OCI-LY1 (cell line): ENCODE data around the gene IPMK.

Source experiments
- H2AFZ ChIP-seq: fragments of 200-600 bp; sonication (generic), shearing (Covaris generic); 2 replicates; pipeline ENCODE4 v1.6.0; 2014; ENCODE audit warnings: antibody characterized with exemption, mild to moderate bottlenecking, low read length
- H3F3A ChIP-seq: fragments of 200-600 bp; sonication (generic), shearing (Covaris generic); 2 replicates; pipeline ENCODE4 v1.6.0; 2014; ENCODE audit warnings: mild to moderate bottlenecking, antibody characterized with exemption, low read length, moderate library complexity; ENCODE audit not compliant: insufficient read depth
- H3K27ac ChIP-seq: fragments of 200-600 bp; sonication (generic); 2 replicates; pipeline ENCODE4 v1.5.1; 2014; ENCODE audit warnings: low read length, mixed run types, mild to moderate bottlenecking, low read depth; ENCODE audit not compliant: poor library complexity, severe bottlenecking
- H3K27me3 ChIP-seq: fragments of 200-600 bp; sonication (generic); 2 replicates; pipeline ENCODE4 v1.6.0; 2014; ENCODE audit warnings: antibody characterized with exemption, mild to moderate bottlenecking, low read length, moderate library complexity; ENCODE audit not compliant: insufficient read depth
- H3K36me3 ChIP-seq: fragments of 200-600 bp; sonication (generic); 2 replicates; pipeline ENCODE4 v1.6.1; 2014; ENCODE audit warnings: mild to moderate bottlenecking, antibody characterized with exemption, low read length, moderate library complexity, mixed read lengths; ENCODE audit not compliant: insufficient read depth
- H3K4me1 ChIP-seq: fragments of 200-600 bp; sonication (generic); 2 replicates; pipeline ENCODE4 v1.5.1; 2014; ENCODE audit warnings: mild to moderate bottlenecking, low read length, moderate library complexity; ENCODE audit not compliant: insufficient read depth, severe bottlenecking
- H3K4me2 ChIP-seq: fragments of 200-600 bp; sonication (generic), shearing (Covaris generic); 2 replicates; pipeline ENCODE4 v1.6.1; 2014; ENCODE audit warnings: low read length
- H3K4me3 ChIP-seq: fragments of 200-600 bp; sonication (generic); 2 replicates; pipeline ENCODE4 v1.5.1; 2014; ENCODE audit warnings: low read length, low read depth, mild to moderate bottlenecking, mixed read lengths; ENCODE audit not compliant: poor library complexity, severe bottlenecking
- H3K79me2 ChIP-seq: fragments of 200-600 bp; shearing (Covaris generic); 2 replicates; pipeline ENCODE4 v1.6.1; 2016; ENCODE audit warnings: mixed run types, low read length, mixed read lengths; ENCODE audit not compliant: insufficient read depth
- H3K9ac ChIP-seq: fragments of 200-600 bp; sonication (generic), shearing (Covaris generic); 2 replicates; pipeline ENCODE4 v1.6.1; 2014; ENCODE audit warnings: mild to moderate bottlenecking, low read length, mixed read lengths
- H3K9me2 ChIP-seq: fragments of 200-600 bp; sonication (generic), shearing (Covaris generic); 2 replicates; pipeline ENCODE4 v1.6.1; 2014; ENCODE audit warnings: low read depth, mild to moderate bottlenecking, low read length, mixed read lengths
- H3K9me3 ChIP-seq: fragments of 200-600 bp; shearing (Covaris generic); 2 replicates; pipeline ENCODE4 v1.6.1; 2014; ENCODE audit warnings: low read length, mixed read lengths
- H4K20me1 ChIP-seq: fragments of 200-600 bp; sonication (generic), shearing (Covaris generic); 2 replicates; pipeline ENCODE4 v1.6.0; 2016; ENCODE audit warnings: mild to moderate bottlenecking, low read length; ENCODE audit not compliant: insufficient read depth
- EZH2 ChIP-seq: fragments of 200-600 bp; sonication (generic), shearing (Covaris generic); IDR thresholded peaks from 2 replicates; pipeline ENCODE4 v1.8.0; 2017; ENCODE audit warnings: borderline replicate concordance, mixed run types, mild to moderate bottlenecking, antibody characterized with exemption, low read length, moderate library complexity, mixed read lengths
- TF ChIP-seq, protein P1 (sequence below): fragments of 200-600 bp; sonication (generic), shearing (Covaris generic); IDR thresholded peaks from 2 replicates; pipeline ENCODE4 v1.5.1; 2017; ENCODE audit warnings: mild to moderate bottlenecking, antibody characterized with exemption, low read length, moderate library complexity, mixed read lengths

Gene IPMK

DNA sequence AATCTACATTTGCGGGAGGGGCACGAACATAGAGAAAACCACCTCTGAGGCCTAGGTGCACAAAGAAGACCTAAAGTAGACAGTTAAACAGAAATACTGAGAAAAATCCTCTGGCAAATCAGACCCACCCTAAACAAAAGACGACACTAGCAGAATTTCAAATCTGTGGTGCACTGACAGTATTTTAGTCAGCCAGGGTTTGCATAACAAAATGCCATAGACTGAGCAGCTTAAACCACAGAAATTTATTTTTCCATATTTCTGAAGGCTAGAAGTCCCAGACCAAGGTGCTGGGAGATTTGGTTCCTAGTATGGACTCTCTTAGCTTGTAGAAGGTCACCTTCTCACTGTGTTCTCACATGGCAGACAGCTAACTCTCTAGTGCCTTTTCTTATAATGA, 26.3 kb downstream of the IPMK start:
- Histone ChIP-seq H3K4me1 (no peaks in the 10 kb centered on the region), H3K79me2 (peaks cover 41% of the 10 kb centered on the region), H3K4me3 (no peak overlapping the region), H3K27me3 (no peaks in the 10 kb centered on the region), H3K9ac (no peak overlapping the region), H3K36me3 (peaks cover 18% of the 10 kb centered on the region), H4K20me1 (no peaks in the 10 kb centered on the region), H3F3A (no peaks in the 10 kb centered on the region), H2AFZ (no peak overlapping the region), H3K9me2 (no peaks in the 10 kb centered on the region), H3K27ac (no peak overlapping the region), H3K4me2 (no peak overlapping the region), H3K9me3 (peaks cover 3% of the 10 kb centered on the region; the same call in 1 of the 2 replicates)
- no peak for TF ChIP-seq EZH2
- TF ChIP-seq, protein P1, sequence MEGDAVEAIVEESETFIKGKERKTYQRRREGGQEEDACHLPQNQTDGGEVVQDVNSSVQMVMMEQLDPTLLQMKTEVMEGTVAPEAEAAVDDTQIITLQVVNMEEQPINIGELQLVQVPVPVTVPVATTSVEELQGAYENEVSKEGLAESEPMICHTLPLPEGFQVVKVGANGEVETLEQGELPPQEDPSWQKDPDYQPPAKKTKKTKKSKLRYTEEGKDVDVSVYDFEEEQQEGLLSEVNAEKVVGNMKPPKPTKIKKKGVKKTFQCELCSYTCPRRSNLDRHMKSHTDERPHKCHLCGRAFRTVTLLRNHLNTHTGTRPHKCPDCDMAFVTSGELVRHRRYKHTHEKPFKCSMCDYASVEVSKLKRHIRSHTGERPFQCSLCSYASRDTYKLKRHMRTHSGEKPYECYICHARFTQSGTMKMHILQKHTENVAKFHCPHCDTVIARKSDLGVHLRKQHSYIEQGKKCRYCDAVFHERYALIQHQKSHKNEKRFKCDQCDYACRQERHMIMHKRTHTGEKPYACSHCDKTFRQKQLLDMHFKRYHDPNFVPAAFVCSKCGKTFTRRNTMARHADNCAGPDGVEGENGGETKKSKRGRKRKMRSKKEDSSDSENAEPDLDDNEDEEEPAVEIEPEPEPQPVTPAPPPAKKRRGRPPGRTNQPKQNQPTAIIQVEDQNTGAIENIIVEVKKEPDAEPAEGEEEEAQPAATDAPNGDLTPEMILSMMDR, result no peak

DNA sequence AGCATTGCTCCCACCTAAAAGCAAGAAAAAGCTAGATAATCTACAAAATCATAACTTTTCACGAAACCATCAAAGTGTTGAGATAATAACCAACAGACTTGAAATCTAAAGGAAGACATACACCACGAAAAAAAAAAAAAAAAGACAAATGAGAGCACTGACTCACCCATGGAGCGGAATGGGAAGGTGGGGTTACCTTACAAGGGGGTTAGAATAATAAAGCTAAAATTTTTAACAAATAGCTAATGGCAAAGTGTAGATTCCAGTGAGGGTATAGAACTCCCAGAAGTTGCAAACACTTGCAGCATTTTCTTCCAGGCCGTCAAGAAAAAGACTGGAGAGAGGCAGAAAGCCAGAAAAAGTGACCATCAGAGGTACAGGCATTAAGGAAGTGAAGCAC, 27.2 kb downstream of the IPMK start:
- H2AFZ ChIP-seq, result no peak overlapping the region
- H3K4me2 ChIP-seq, result no peak overlapping the region
- peaks cover 3% of the 10 kb centered on the region; the same call in 1 of the 2 replicates for H3K9me3 ChIP-seq
- peaks cover 26% of the 10 kb centered on the region for H3K36me3 ChIP-seq
- H3F3A ChIP-seq, result no peaks in the 10 kb centered on the region
- H3K4me3 ChIP-seq, result no peak overlapping the region
- TF ChIP-seq EZH2, result no peak
- TF ChIP-seq, protein P1, result no peak
- no peaks in the 10 kb centered on the region for H4K20me1 ChIP-seq
- H3K4me1 ChIP-seq, result no peaks in the 10 kb centered on the region
- H3K9ac ChIP-seq, result no peak overlapping the region
- H3K9me2 ChIP-seq, result no peaks in the 10 kb centered on the region
- H3K79me2 ChIP-seq, result peaks cover 41% of the 10 kb centered on the region
- no peak overlapping the region for H3K27ac ChIP-seq
- H3K27me3 ChIP-seq, result no peaks in the 10 kb centered on the region

DNA sequence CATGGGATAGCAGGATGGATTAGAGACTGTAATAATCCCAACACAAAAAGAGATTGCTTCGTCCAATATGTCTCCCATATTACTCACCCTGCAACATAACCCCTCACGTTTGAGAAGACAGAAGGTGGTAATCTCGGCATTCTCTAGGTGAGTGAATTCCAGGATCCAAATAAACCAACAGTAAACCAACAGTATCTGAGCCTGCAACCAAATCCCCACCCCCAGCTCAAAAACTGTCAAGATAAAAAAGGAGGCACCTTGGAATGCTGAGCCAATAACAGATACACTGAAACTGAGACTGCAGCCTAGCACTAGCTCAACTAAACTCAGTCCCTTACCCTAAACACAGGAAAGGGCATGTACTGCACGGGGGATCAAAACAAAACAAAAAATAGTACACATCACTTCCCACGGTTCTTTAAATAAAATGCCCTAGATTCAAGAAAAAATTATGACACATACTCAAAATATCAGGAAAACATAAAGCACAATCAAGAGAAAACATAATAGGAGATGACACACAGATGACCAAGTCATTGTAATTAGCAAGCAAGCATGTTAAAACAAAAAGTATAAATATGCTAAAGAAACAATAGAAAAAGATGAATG, 28.0 kb downstream of the IPMK start:
- no peak overlapping the region for H3K4me2 ChIP-seq
- H3K4me3 ChIP-seq, result no peak overlapping the region
- H3K9me2 ChIP-seq, result no peaks in the 10 kb centered on the region
- H3F3A ChIP-seq, result no peaks in the 10 kb centered on the region
- H3K9ac ChIP-seq, result no peak overlapping the region
- H3K36me3 ChIP-seq, result peaks cover 35% of the 10 kb centered on the region
- peaks cover 41% of the 10 kb centered on the region for H3K79me2 ChIP-seq
- H3K9me3 ChIP-seq, result peaks cover 3% of the 10 kb centered on the region; the same call in 1 of the 2 replicates
- no peaks in the 10 kb centered on the region for H3K27me3 ChIP-seq
- TF ChIP-seq, protein P1, result no peak
- TF ChIP-seq EZH2, result no peak
- no peaks in the 10 kb centered on the region for H4K20me1 ChIP-seq
- no peak overlapping the region for H3K27ac ChIP-seq
- no peaks in the 10 kb centered on the region for H3K4me1 ChIP-seq
- no peak overlapping the region for H2AFZ ChIP-seq
